Natural killer cell (primary cell): ENCODE data around the gene DAAM2. TPM values are rescaled to one million over a fixed set of nuclear protein-coding genes. Genes with fewer than 3 reads are reported as not detected.

Experiments used
- ATAC-seq, 3 donors: fragments of 150-1000 bp in 2 of 3; fragments of 200-7000 bp in 1 of 3; cut with Tn5 transposase; 1 replicate in 1 of 3; 2 replicates in 2 of 3; pipeline ENCODE4 v1.10.0; 2021; ENCODE audit warnings: mild to moderate bottlenecking in 2 of 3, moderate library complexity in 2 of 3
- DNase-seq, 2 donors: peaks; one replicate each; pipeline versions ENCODE4 v3.0.0 to v3.0.0-alpha.2; 2013 to 2021; ENCODE audit warnings: mixed read lengths in 1 of 2
- H3K27ac ChIP-seq: one replicate; pipeline ENCODE4 v1.5.1; 2013; ENCODE audit warnings: mild to moderate bottlenecking, low read length
- H3K27me3 ChIP-seq: one replicate; pipeline ENCODE4 v1.6.1; 2013; ENCODE audit warnings: low read length; ENCODE audit not compliant: control insufficient read depth, insufficient read depth
- H3K36me3 ChIP-seq: one replicate; pipeline ENCODE4 v1.6.1; 2013; ENCODE audit warnings: low read length; ENCODE audit not compliant: control insufficient read depth, insufficient read depth
- H3K4me1 ChIP-seq: one replicate; pipeline ENCODE4 v1.6.1; 2013; ENCODE audit warnings: low read length; ENCODE audit not compliant: control insufficient read depth, insufficient read depth
- H3K4me3 ChIP-seq: one replicate; pipeline ENCODE4 v1.5.1; 2013; ENCODE audit warnings: low read length
- H3K9me3 ChIP-seq: one replicate; pipeline ENCODE4 v1.6.1; 2013; ENCODE audit warnings: low read length; ENCODE audit not compliant: control insufficient read depth, insufficient read depth
- H3K27ac Mint-ChIP-seq, 2 donors: one replicate each; pipeline ENCODE4 v1.8.0; 2022; ENCODE audit warnings: mild to moderate bottlenecking in 2 of 2, mixed read lengths in 2 of 2, moderate library complexity in 1 of 2
- H3K27me3 Mint-ChIP-seq, 2 donors: one replicate each; pipeline ENCODE4 v1.8.0; 2022; ENCODE audit warnings: low read depth in 2 of 2, mixed read lengths in 2 of 2
- H3K36me3 Mint-ChIP-seq: one replicate; pipeline ENCODE4 v1.8.0; 2022; ENCODE audit warnings: mixed read lengths
- H3K4me1 Mint-ChIP-seq, 2 donors: one replicate each; pipeline ENCODE4 v1.8.0; 2022; ENCODE audit warnings: mixed read lengths in 2 of 2
- H3K4me3 Mint-ChIP-seq: one replicate; pipeline ENCODE4 v1.8.0; 2022; ENCODE audit warnings: mild to moderate bottlenecking, moderate library complexity, mixed read lengths
- H3K9me3 Mint-ChIP-seq, 2 donors: one replicate each; pipeline ENCODE4 v1.8.0; 2022; ENCODE audit warnings: mixed read lengths in 2 of 2
- WGBS: methylation state at CpG from one replicate; pipeline ENCODE4 v1.1.7; 2013; ENCODE audit warnings: missing lambda C conversion rate; ENCODE audit not compliant: insufficient coverage; 5-methylcytosine and 5-hydroxymethylcytosine counted together
- intact Hi-C: fragments of 100-400 bp; cut with micrococcal nuclease; formaldehyde crosslinking; loops from one replicate; pipeline ENCODE4 v1.14.2; 2022
- total RNA-seq, 4 donors: library from RNA; stranded (reverse); fragments of 120-200 nt in 1 of 4; gene quantifications; one replicate each; pipeline versions ENCODE4 v1.2.3 to v1.2.4, GENCODE V29; 2013 to 2022
- TF ChIP-seq, protein P1 (sequence below): fragments of 200-600 bp; IDR thresholded peaks from one replicate; pipeline ENCODE4 v1.8.0; 2022; ENCODE audit warnings: antibody characterized with exemption

Gene DAAM2
- total RNA-seq, 3 donors from 2014 or later (not counting 1 experiment from before 2014, with no cell fraction given): not detected

DNA sequence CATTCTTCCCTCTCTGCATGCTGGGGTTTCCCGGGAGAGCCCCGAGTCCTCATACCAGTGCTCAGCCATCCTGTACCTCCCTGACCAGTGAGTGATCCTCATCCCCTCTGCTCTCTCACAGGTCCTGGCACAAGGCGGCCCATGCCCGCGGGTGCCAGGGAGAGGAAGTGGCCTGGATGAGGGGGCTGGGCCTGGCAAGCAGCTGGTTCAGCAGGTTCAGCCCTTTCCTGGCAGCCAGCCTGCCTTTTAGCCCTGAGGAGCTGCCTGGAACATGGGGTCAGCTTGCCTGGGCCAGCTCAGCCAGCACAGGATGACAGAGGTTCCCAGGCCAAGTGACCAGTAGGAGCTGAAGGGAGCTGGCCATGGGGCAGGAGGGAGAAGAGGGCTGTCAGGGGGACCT lies 131.2 kb downstream of the DAAM2 start:
- Mint-ChIP-seq H3K9me3 (no peaks in the 10 kb centered on the region), H3K4me3 (no peak overlapping the region), H3K4me1 (peaks cover 0 to 6% of the 10 kb centered on the region in 2 donors), H3K27ac (no peak overlapping the region), H3K27me3 (no peaks in the 10 kb centered on the region), H3K36me3 (no peaks in the 10 kb centered on the region)
- TF ChIP-seq, protein P1, sequence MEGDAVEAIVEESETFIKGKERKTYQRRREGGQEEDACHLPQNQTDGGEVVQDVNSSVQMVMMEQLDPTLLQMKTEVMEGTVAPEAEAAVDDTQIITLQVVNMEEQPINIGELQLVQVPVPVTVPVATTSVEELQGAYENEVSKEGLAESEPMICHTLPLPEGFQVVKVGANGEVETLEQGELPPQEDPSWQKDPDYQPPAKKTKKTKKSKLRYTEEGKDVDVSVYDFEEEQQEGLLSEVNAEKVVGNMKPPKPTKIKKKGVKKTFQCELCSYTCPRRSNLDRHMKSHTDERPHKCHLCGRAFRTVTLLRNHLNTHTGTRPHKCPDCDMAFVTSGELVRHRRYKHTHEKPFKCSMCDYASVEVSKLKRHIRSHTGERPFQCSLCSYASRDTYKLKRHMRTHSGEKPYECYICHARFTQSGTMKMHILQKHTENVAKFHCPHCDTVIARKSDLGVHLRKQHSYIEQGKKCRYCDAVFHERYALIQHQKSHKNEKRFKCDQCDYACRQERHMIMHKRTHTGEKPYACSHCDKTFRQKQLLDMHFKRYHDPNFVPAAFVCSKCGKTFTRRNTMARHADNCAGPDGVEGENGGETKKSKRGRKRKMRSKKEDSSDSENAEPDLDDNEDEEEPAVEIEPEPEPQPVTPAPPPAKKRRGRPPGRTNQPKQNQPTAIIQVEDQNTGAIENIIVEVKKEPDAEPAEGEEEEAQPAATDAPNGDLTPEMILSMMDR: no peak
- Histone ChIP-seq H3K27me3 (no peaks in the 10 kb centered on the region), H3K9me3 (no peaks in the 10 kb centered on the region), H3K4me1 (no peaks in the 10 kb centered on the region), H3K4me3 (no peak overlapping the region), H3K27ac (no peak overlapping the region), H3K36me3 (no peaks in the 10 kb centered on the region)
- intact Hi-C loops: no loop called here
- DNase-seq (no peak), ATAC-seq (no peak)
- WGBS: 64% methylated on average over 5 of the region's 5 CpGs

DNA sequence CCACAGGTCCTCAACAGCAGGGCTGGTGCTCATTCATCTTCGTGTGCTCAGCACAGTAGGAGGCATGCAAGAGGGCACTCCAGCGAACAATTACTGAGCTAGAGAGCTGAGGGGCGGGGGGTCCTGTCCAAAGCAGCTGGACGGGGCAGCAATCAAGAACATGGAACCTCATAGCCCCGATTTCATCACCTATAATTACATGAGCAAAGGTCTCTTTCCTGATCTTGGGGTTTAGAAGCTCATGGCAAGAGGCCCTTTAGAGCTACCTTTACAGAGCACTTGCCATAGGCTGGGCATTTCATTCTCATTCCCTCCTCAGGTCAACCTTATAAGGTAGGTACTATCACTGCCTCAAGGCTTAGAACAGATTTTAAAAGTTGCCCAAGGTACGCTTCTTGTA lies 131.7 kb downstream of the DAAM2 start:
- intact Hi-C loops: no loop called here
- no peaks in the 10 kb centered on the region for H3K36me3 ChIP-seq
- no peak overlapping the region for H3K27ac ChIP-seq
- Mint-ChIP-seq H3K4me1 (peaks cover 0 to 6% of the 10 kb centered on the region in 2 donors), H3K36me3 (no peaks in the 10 kb centered on the region), H3K27ac (no peak overlapping the region), H3K9me3 (no peaks in the 10 kb centered on the region), H3K27me3 (no peaks in the 10 kb centered on the region), H3K4me3 (no peak overlapping the region)
- no peak overlapping the region for H3K4me3 ChIP-seq
- H3K4me1 ChIP-seq: no peaks in the 10 kb centered on the region
- no peaks in the 10 kb centered on the region for H3K9me3 ChIP-seq
- no peak for DNase-seq
- TF ChIP-seq, protein P1: no peak
- no peak for ATAC-seq
- H3K27me3 ChIP-seq: no peaks in the 10 kb centered on the region
- WGBS: 75% methylated on average over 6 of the region's 6 CpGs

DNA sequence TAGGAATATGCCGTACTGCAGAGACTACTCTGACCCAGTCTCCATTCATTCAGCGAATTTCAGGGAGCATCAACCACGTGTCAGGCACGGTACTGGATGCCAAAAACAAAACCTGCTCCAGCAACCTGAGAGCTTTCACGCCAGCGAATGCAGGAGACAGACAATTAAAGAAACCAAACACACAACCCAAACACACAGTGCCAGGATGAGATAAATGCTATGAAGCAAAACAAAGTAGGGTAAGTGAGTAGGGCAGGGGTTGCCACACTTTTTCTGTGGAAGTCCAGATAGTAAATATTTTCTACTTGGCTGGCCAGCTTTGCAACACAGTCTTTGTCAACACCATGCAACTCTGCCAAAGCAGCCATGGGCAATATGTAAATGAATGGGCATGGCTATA lies 132.1 kb downstream of the DAAM2 start:
- Histone ChIP-seq H3K27ac (no peak overlapping the region), H3K9me3 (no peaks in the 10 kb centered on the region), H3K36me3 (no peaks in the 10 kb centered on the region), H3K4me1 (no peaks in the 10 kb centered on the region), H3K4me3 (no peak overlapping the region), H3K27me3 (no peaks in the 10 kb centered on the region)
- Mint-ChIP-seq H3K4me3 (no peak overlapping the region), H3K4me1 (peaks cover 4 to 6% of the 10 kb centered on the region in 2 donors), H3K36me3 (no peaks in the 10 kb centered on the region), H3K27me3 (no peaks in the 10 kb centered on the region), H3K27ac (no peak overlapping the region), H3K9me3 (no peaks in the 10 kb centered on the region)
- WGBS: 70% methylated on average over 6 of the region's 6 CpGs
- intact Hi-C loops: no loop called here
- ATAC-seq (no peak), DNase-seq (no peak)
- TF ChIP-seq, protein P1: no peak

DNA sequence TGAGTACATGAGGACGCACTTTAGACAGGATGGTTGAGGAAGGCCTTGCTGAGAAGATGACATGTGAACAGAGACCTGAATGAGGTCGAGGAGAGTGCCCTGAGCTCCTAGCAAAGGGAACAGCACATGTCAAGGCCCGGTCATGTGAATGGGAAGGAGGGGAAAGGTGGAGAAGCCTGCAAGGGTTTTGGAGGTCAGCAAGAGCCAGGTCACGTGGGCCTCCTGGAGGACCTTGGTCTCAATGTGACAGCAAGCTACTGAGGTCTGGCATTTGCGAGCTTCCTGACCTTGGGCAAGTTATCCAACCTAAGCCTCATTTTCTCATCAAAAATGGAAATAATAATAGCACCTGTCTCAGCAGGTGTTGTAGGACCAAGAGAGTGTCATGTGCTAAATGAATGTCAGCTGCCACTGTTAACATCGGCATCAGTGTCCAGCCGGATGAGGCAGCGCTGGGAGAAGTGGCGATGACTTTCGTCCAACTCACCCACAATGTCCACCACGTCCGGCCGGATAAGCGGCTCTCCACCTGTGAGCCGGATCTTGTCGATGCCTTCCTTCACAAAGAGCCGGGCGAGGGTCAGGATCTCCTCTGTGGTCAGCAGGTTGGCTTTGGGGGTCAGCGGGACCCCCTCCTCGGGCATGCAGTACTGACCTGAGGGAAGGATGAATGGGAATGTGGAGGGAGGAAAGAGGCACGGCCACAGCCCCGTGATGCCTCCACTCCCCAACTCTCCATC lies 133.2 kb downstream of the DAAM2 start:
- intact Hi-C loops: no loop called here
- H3K27me3 Mint-ChIP-seq: no peaks in the 10 kb centered on the region
- H3K4me3 Mint-ChIP-seq: no peak overlapping the region
- Histone ChIP-seq H3K9me3 (no peaks in the 10 kb centered on the region), H3K27me3 (no peaks in the 10 kb centered on the region), H3K36me3 (no peaks in the 10 kb centered on the region), H3K4me3 (no peak overlapping the region), H3K27ac (no peak overlapping the region), H3K4me1 (no peaks in the 10 kb centered on the region)
- peaks cover 4 to 6% of the 10 kb centered on the region in 2 donors for H3K4me1 Mint-ChIP-seq
- ATAC-seq (no peak), DNase-seq (no peak)
- H3K27ac Mint-ChIP-seq: no peak overlapping the region
- TF ChIP-seq, protein P1: no peak
- WGBS: 96% methylated on average over 19 of the region's 22 CpGs
- no peaks in the 10 kb centered on the region for H3K9me3 Mint-ChIP-seq
- no peaks in the 10 kb centered on the region for H3K36me3 Mint-ChIP-seq
